NCI-H1417 treated with DMSO at 0.1 percent for 48 hours (cell line): ENCODE measurements around the gene FCHO1.

Source experiments
- DNase-seq: peaks from one replicate; lab custom pipeline; 2025; lab: John Stamatoyannopoulos, UW

The FCHO1 gene

GRCh38 chr19:17751103-17751911 lies at the start of gene FCHO1:
Gene FCHO1, plus strand, starts transcription at chr19:17751477. Its CDS starts 3,688 bp downstream, at chr19:17755165.
- no peak for DNase-seq

- no peak for DNase-seq
Observed at GRCh38 chr19:17703824-17704463, 47.3 kb upstream of the FCHO1 start.

- no peak for DNase-seq
Observed at GRCh38 chr19:17706750-17707181, 44.5 kb upstream of the FCHO1 start.

GRCh38 chr19:17711851-17712250 lies 39.4 kb upstream of the FCHO1 start:
- DNase-seq: no peak

GRCh38 chr19:17716309-17716929 lies 34.9 kb upstream of the FCHO1 start:
- DNase-seq: no peak

GRCh38 chr19:17718550-17718946 lies 32.7 kb upstream of the FCHO1 start:
- no peak for DNase-seq

- DNase-seq: no peak
Observed at GRCh38 chr19:17718947-17719711, 32.1 kb upstream of the FCHO1 start, which contains the start of gene MAP1S. Gene MAP1S, plus strand, starts transcription at chr19:17719480. Its CDS starts 23 bp downstream, at chr19:17719503.

GRCh38 chr19:17719730-17720400 lies 31.4 kb upstream of the FCHO1 start:
- DNase-seq: no peak

GRCh38 chr19:17720440-17720839 lies 30.8 kb upstream of the FCHO1 start:
- no peak for DNase-seq

- no peak for DNase-seq
Observed at GRCh38 chr19:17721111-17721628, 30.1 kb upstream of the FCHO1 start.

GRCh38 chr19:17721821-17722220 lies 29.5 kb upstream of the FCHO1 start:
- DNase-seq: no peak

- DNase-seq: no peak
Observed at GRCh38 chr19:17722655-17723240, 28.5 kb upstream of the FCHO1 start.

- no peak for DNase-seq
Observed at GRCh38 chr19:17724655-17725054, 26.6 kb upstream of the FCHO1 start.

- no peak for DNase-seq
Observed at GRCh38 chr19:17725422-17726078, 25.7 kb upstream of the FCHO1 start.

GRCh38 chr19:17726136-17726741 lies 25.0 kb upstream of the FCHO1 start:
- no peak for DNase-seq

GRCh38 chr19:17726964-17727773 lies 24.1 kb upstream of the FCHO1 start:
- DNase-seq: no peak

- no peak for DNase-seq
Observed at GRCh38 chr19:17727843-17728242, 23.4 kb upstream of the FCHO1 start.

- no peak for DNase-seq
Observed at GRCh38 chr19:17733127-17733526, 18.1 kb upstream of the FCHO1 start.

- DNase-seq: no peak
Observed at GRCh38 chr19:17734146-17734545, 17.1 kb upstream of the FCHO1 start.
